ENCODE measurements around the gene SIMC1.
"Not testable (repeated sequence)": the region's sequence is repeated elsewhere in the genome, so short reads cannot be mapped to it uniquely, and the experiment has no call there.

DNA sequence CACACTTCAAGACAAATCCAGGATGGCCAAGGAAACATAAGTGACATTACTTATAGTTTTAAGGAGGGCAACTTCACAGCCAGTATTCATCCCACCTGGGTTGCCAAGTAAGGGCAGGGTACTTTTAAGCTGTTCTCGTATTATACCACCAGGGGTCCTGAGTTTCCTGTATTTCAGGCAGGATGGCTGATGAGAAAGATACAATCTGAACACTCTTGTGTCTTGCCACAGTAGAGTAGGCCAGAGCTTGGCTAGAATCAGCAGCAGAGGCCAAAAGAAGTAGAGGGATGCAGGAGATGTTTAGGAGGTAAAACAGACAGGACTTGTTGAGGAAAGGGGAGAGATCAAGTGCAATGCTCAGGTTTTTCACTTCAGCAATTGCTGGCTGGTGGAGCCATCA, 3.1 kb upstream of the SIMC1 start:
- not testable (repeated sequence) for TF ChIP-seq POLR2A, POLR2AphosphoS5 (IDR thresholded peaks at IDR 0.05; ENCODE audit: low read depth, low read length)
